ENCODE results near the gene SRCAP. TPM values are rescaled to one million over a fixed set of nuclear protein-coding genes. Genes with fewer than 3 reads are reported as not detected.
A peak's percentile ranks its signal among the peaks of the same experiment; 100 is the strongest.

SRCAP gene
- total and polyA plus RNA-seq, 7 donors = 2.4 to 39.1 (median 14.3) TPM

- Histone ChIP-seq H3K4me3 (peak within 1 kb of the TSS; percentile 78 to 99 (median 90)), H3K36me3 (peaks cover 15 to 25% (median 19%) of the 10 kb centered on the region in 4 donors), H3K27me3 (no peaks in the 10 kb centered on the region), H3K27ac (peak within 1 kb of the TSS; percentile 89 to 96 (median 93)), H3K9me3 (no peaks in the 10 kb centered on the region), H3K4me1 (peaks cover 3 to 29% (median 23%) of the 10 kb centered on the region in 4 donors)
- intact Hi-C loops (cut with DNase I) = loop anchor here (1.0 kb wide), 1 partner anchor 18 kb away; no protein-coding TSS in a partner anchor
- TF ChIP-seq POLR2A (IDR thresholded peaks at IDR 0.05) (no peak), CTCF (IDR thresholded peaks at IDR 0.05) (peak in 1 of 4 experiments; percentile 24), EP300 (IDR thresholded peaks at IDR 0.05) (no peak), POLR2AphosphoS5 (IDR thresholded peaks at IDR 0.05) (peak in 3 of 4 donors; percentile 31 to 58 (median 53))
- WGBS, 2 donors = 1 to 2% methylated on average over 37 of the region's 37 CpGs
- DNase-seq = peak; percentile 89
Measured at GRCh38 chr16:30786936-30787612, 88.1 kb downstream of the SRCAP start, which contains the start of gene ZNF629. ZNF629 (minus strand) TSS chr16:30787205; CDS start chr16:30784482, 2,723 bp downstream.

GRCh38 chr16:30787613-30788378, 88.8 kb downstream of the SRCAP start:
- no peaks in the 10 kb centered on the region for H3K9me3 ChIP-seq
- peak overlapping the region; percentile 89 to 96 (median 93) for H3K27ac ChIP-seq
- H3K4me1 ChIP-seq = peaks cover 3 to 29% (median 23%) of the 10 kb centered on the region in 4 donors
- H3K27me3 ChIP-seq = no peaks in the 10 kb centered on the region
- intact Hi-C loops (cut with DNase I) = loop anchor here (1.0 kb wide), 1 partner anchor 18 kb away; no protein-coding TSS in a partner anchor
- TF ChIP-seq POLR2AphosphoS5 (IDR thresholded peaks at IDR 0.05) = no peak
- no peak for TF ChIP-seq CTCF (IDR thresholded peaks at IDR 0.05)
- no peak for DNase-seq
- peak overlapping the region; percentile 78 to 99 (median 90) for H3K4me3 ChIP-seq
- WGBS, 2 donors = 14 to 45% methylated on average over 11 of the region's 11 CpGs
- H3K36me3 ChIP-seq = peaks cover 8 to 18% (median 12%) of the 10 kb centered on the region in 4 donors

Small RNAs within 50 kb of the gene (small RNA-seq; reads per million reads assigned to genes)
- gene RNU6-1043P (0 reads per million in 3 donors), gene RNU6-416P (0 reads per million in 3 donors), gene SNORA30 (0.43 to 0.72 (median 0.44) reads per million in 3 donors)

Other genes starting within 250 kb of the SRCAP start
- 1 to 10 TPM; 1.1 to 3.8 (median 2.6) TPM for gene ITGAL, start 226.4 kb upstream of the SRCAP start, total RNA-seq
- gene ITGAL, start 226.4 kb upstream of the SRCAP start, polyA plus RNA-seq = 10 to 100 TPM in 1 of 3 donors, 1 to 10 TPM in 1, under 1 TPM in 1; 0.60 to 20.7 (median 2.8) TPM
- gene ZNF768, start 172.6 kb upstream of the SRCAP start, total RNA-seq = 10 to 100 TPM; 32.4 to 55.9 (median 42.7) TPM
- gene ZNF768, start 172.6 kb upstream of the SRCAP start, polyA plus RNA-seq = 10 to 100 TPM; 46.2 to 61.0 (median 54.8) TPM
- gene ZNF747, start 164.3 kb upstream of the SRCAP start, total RNA-seq = 10 to 100 TPM; 10.3 to 15.5 (median 13.1) TPM
- gene ZNF747, start 164.3 kb upstream of the SRCAP start, polyA plus RNA-seq = 10 to 100 TPM in 1 of 3 donors, 1 to 10 TPM in 2; 6.0 to 12.0 (median 8.3) TPM
- 1 to 10 TPM; 6.1 to 8.6 (median 8.1) TPM for gene ZNF764, start 140.8 kb upstream of the SRCAP start, total RNA-seq
- 1 to 10 TPM; 3.5 to 7.7 (median 4.8) TPM for gene ZNF764, start 140.8 kb upstream of the SRCAP start, polyA plus RNA-seq
- 10 to 100 TPM; 21.9 to 32.8 (median 25.4) TPM for gene ZNF688, start 127.5 kb upstream of the SRCAP start, total RNA-seq
- gene ZNF688, start 127.5 kb upstream of the SRCAP start, polyA plus RNA-seq = 10 to 100 TPM; 16.7 to 22.8 (median 18.0) TPM
- gene ZNF785, start 113.5 kb upstream of the SRCAP start, total RNA-seq = 10 to 100 TPM in 1 of 4 donors, 1 to 10 TPM in 3; 5.9 to 19.9 (median 7.9) TPM
- gene ZNF785, start 113.5 kb upstream of the SRCAP start, polyA plus RNA-seq = 1 to 10 TPM in 2 of 3 donors, under 1 TPM in 1; 0.92 to 9.5 (median 2.4) TPM
- gene ZNF689, start 88.8 kb upstream of the SRCAP start, total RNA-seq = 10 to 100 TPM in 1 of 4 donors, 1 to 10 TPM in 3; 7.9 to 10.3 (median 9.8) TPM
- gene ZNF689, start 88.8 kb upstream of the SRCAP start, polyA plus RNA-seq = 1 to 10 TPM; 3.6 to 5.2 (median 4.9) TPM
- 10 to 100 TPM; 20.8 to 37.5 (median 29.4) TPM for gene PRR14, start 48.2 kb upstream of the SRCAP start, total RNA-seq
- gene PRR14, start 48.2 kb upstream of the SRCAP start, polyA plus RNA-seq = 10 to 100 TPM; 28.8 to 51.4 (median 38.4) TPM
- 10 to 100 TPM; 12.5 to 29.6 (median 22.7) TPM for gene FBRS, start 40.7 kb upstream of the SRCAP start, total RNA-seq
- 10 to 100 TPM; 26.4 to 61.6 (median 30.0) TPM for gene FBRS, start 40.7 kb upstream of the SRCAP start, polyA plus RNA-seq
- gene PHKG2, start 49.3 kb downstream of the SRCAP start, total RNA-seq = 10 to 100 TPM; 20.1 to 28.5 (median 23.7) TPM
- gene PHKG2, start 49.3 kb downstream of the SRCAP start, polyA plus RNA-seq = 10 to 100 TPM; 19.2 to 45.0 (median 23.8) TPM
- 1 to 10 TPM in 3 of 4 donors, under 1 TPM in 1; 0.82 to 2.8 (median 1.7) TPM for gene CFAP119, start 62.9 kb downstream of the SRCAP start, total RNA-seq
- gene CFAP119, start 62.9 kb downstream of the SRCAP start, polyA plus RNA-seq = 10 to 100 TPM in 1 of 3 donors, 1 to 10 TPM in 1, not detected in 1; 3.7 to 11.9 TPM
- 10 to 100 TPM; 48.1 to 53.9 (median 49.6) TPM for gene RNF40, start 63.2 kb downstream of the SRCAP start, total RNA-seq
- gene RNF40, start 63.2 kb downstream of the SRCAP start, polyA plus RNA-seq = 10 to 100 TPM; 34.8 to 79.3 (median 48.6) TPM
- 10 to 100 TPM in 2 of 4 donors, 1 to 10 TPM in 2; 8.4 to 12.1 (median 10.3) TPM for gene ZNF629, start 88.0 kb downstream of the SRCAP start, total RNA-seq
- 1 to 10 TPM; 3.0 to 6.9 (median 3.5) TPM for gene ZNF629, start 88.0 kb downstream of the SRCAP start, polyA plus RNA-seq
- 10 to 100 TPM; 45.7 to 63.1 (median 55.2) TPM for gene BCL7C, start 194.9 kb downstream of the SRCAP start, total RNA-seq
- gene BCL7C, start 194.9 kb downstream of the SRCAP start, polyA plus RNA-seq = 10 to 100 TPM; 27.9 to 42.0 (median 30.7) TPM
- gene CTF1, start 197.4 kb downstream of the SRCAP start, total RNA-seq = 1 to 10 TPM; 2.3 to 6.9 (median 4.9) TPM
- gene CTF1, start 197.4 kb downstream of the SRCAP start, polyA plus RNA-seq = 1 to 10 TPM in 2 of 3 donors, under 1 TPM in 1; 0.46 to 3.6 (median 1.5) TPM
- 10 to 100 TPM in 3 of 4 donors, 1 to 10 TPM in 1; 7.9 to 18.3 (median 13.0) TPM for gene FBXL19, start 224.4 kb downstream of the SRCAP start, total RNA-seq
- 10 to 100 TPM in 1 of 3 donors, 1 to 10 TPM in 2; 3.0 to 32.7 (median 8.3) TPM for gene FBXL19, start 224.4 kb downstream of the SRCAP start, polyA plus RNA-seq
- gene ORAI3, start 249.9 kb downstream of the SRCAP start, total RNA-seq = 10 to 100 TPM; 33.3 to 43.3 (median 40.5) TPM
- gene ORAI3, start 249.9 kb downstream of the SRCAP start, polyA plus RNA-seq = 10 to 100 TPM in 2 of 3 donors, 1 to 10 TPM in 1; 8.6 to 16.1 (median 15.6) TPM

Measured in sigmoid colon (tissue), 7 donors.